Large intestine (tissue), 3 donors: ENCODE data around the gene ROR1. TPM values are rescaled to one million over a fixed set of nuclear protein-coding genes. Genes with fewer than 3 reads are reported as not detected.
"Not testable (repeated sequence)": the region's sequence is repeated elsewhere in the genome, so short reads cannot be mapped to it uniquely, and the experiment has no call there.

Experiments
- DNase-seq, 2 donors: peaks; one replicate each; pipeline versions ENCODE4 v3.0.0 to v3.0.0-alpha.2; 2013
- H3K27ac ChIP-seq: one replicate; pipeline ENCODE4 v1.5.1; 2013; ENCODE audit warnings: low read length
- H3K27me3 ChIP-seq: 2 replicates; pipeline ENCODE4 v1.6.1; 2013; ENCODE audit warnings: low read length; ENCODE audit not compliant: control insufficient read depth, insufficient read depth
- H3K36me3 ChIP-seq: 2 replicates; pipeline ENCODE4 v1.6.1; 2013; ENCODE audit warnings: low read length; ENCODE audit not compliant: control insufficient read depth, insufficient read depth
- H3K4me1 ChIP-seq: one replicate; pipeline ENCODE4 v1.6.1; 2013; ENCODE audit warnings: low read length; ENCODE audit not compliant: control insufficient read depth, insufficient read depth
- H3K4me3 ChIP-seq: one replicate; pipeline ENCODE4 v1.5.1; 2013; ENCODE audit warnings: low read length
- H3K9me3 ChIP-seq: one replicate; pipeline ENCODE4 v1.6.1; 2013; ENCODE audit warnings: mild to moderate bottlenecking, low read depth, low read length, moderate library complexity; ENCODE audit not compliant: control insufficient read depth
- WGBS: methylation state at CpG from one replicate; pipeline ENCODE4 v1.1.5; 2013; ENCODE audit warnings: low lambda C conversion rate; ENCODE audit not compliant: insufficient coverage; 5-methylcytosine and 5-hydroxymethylcytosine counted together
- polyA plus RNA-seq: library from polyadenylated mRNA; unstranded; fragments of 120-200 nt; gene quantifications from one replicate; pipeline ENCODE4 v1.2.1, GENCODE V29; 2013

The ROR1 gene
- polyA plus RNA-seq, 1 donor = 14.4 TPM

DNA sequence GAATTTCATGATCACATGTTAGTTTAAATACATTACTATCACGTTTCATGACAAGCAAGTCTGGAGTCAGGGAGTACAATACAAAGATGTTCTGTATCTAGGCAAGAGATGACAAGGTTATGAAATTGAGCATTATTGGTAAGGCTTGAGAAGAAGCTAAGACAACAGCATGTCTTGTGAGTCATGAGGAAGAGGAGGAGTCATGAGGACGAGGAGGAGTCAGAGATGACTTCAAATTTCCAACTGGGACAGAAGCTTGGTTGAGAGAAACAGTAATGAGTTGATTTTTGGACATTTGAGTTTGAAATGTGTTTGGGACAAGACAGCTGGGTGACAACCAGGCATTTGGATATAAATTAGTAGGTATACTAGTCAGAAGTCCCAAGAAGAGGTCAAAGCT lies 425.3 kb downstream of the ROR1 start:
- Histone ChIP-seq H3K9me3 (no peaks in the 10 kb centered on the region), H3K4me3 (no peak overlapping the region), H3K4me1 (no peaks in the 10 kb centered on the region), H3K36me3 (no peaks in the 10 kb centered on the region), H3K27ac (no peak overlapping the region), H3K27me3 (peaks cover 3% of the 10 kb centered on the region)
- no peak for DNase-seq
- no CpG with 5 or more reads among the region's 2 CpGs for WGBS

GRCh38 chr1:64200064-64200463 lies 426.2 kb downstream of the ROR1 start:
- no peak overlapping the region for H3K4me3 ChIP-seq
- no peak overlapping the region for H3K27ac ChIP-seq
- no CpG with 5 or more reads among the region's 1 CpG for WGBS
- DNase-seq = no peak
- no peaks in the 10 kb centered on the region for H3K4me1 ChIP-seq
- H3K9me3 ChIP-seq = no peaks in the 10 kb centered on the region
- peaks cover 5% of the 10 kb centered on the region for H3K27me3 ChIP-seq
- H3K36me3 ChIP-seq = no peaks in the 10 kb centered on the region

DNA sequence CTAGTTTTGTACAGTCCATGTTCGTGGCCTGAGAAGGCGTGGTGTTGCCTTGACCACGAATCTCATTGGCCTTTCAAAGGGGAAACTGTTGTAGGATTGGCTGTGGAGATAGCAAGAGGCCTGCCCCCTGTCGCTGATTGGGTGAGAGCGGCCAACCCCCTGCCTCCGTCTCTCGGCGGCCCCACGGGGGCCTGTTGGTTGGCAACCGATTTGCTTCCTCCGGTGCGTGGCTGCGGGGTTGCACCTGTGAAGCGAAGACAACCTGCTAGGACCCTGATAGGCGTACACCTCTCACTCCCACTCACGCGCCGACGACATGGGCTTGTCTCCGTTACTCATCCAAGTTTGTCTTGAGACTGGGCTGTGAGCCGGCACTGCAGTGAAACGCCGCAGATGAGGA lies 429.6 kb downstream of the ROR1 start, which contains the start of gene UBE2U:
Gene UBE2U, plus strand, starts transcription at position 204 of the 400 bp plus-strand sequence. CDS start 428 bp downstream, outside the sequence.
- DNase-seq = no peak
- WGBS = no CpG with 5 or more reads among the region's 23 CpGs
- Histone ChIP-seq H3K4me1 (no peaks in the 10 kb centered on the region), H3K27ac (no peak within 1 kb of the TSS), H3K4me3 (no peak within 1 kb of the TSS), H3K9me3 (no peaks in the 10 kb centered on the region), H3K36me3 (no peaks in the 10 kb centered on the region), H3K27me3 (peaks cover 5% of the 10 kb centered on the region)

DNA sequence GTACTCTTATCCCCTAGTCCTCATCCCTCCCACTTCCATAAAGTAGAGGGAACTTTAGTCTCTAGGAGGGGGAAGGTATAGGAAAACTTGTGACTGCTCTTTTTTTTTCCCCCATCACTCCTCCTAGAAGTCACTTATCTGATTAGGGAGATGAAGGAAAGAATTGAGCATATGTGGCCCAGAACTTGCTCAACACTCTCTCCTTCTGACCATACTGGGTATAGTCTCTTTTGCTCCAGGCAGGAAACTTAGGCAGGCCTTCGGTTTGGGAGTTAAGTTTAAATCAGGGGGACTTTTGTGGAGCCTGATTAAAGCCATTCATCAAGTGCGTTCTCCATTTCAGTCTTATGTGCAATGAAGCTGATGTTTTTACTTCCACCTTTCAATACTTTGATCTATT lies 435.4 kb downstream of the ROR1 start:
- DNase-seq = no peak
- no peaks in the 10 kb centered on the region for H3K36me3 ChIP-seq
- H3K27me3 ChIP-seq = peaks cover 3% of the 10 kb centered on the region
- H3K9me3 ChIP-seq = no peaks in the 10 kb centered on the region
- WGBS = 100% methylated on average over 1 of the region's 2 CpGs
- no peak overlapping the region for H3K27ac ChIP-seq
- no peaks in the 10 kb centered on the region for H3K4me1 ChIP-seq
- H3K4me3 ChIP-seq = no peak overlapping the region

- no peaks in the 10 kb centered on the region for H3K9me3 ChIP-seq
- H3K4me3 ChIP-seq = no peak overlapping the region
- H3K27me3 ChIP-seq = no peaks in the 10 kb centered on the region
- H3K4me1 ChIP-seq = no peaks in the 10 kb centered on the region
- DNase-seq = no peak
- no peak overlapping the region for H3K27ac ChIP-seq
- H3K36me3 ChIP-seq = no peaks in the 10 kb centered on the region
Measured at GRCh38 chr1:64212031-64212430, 438.2 kb downstream of the ROR1 start.

DNA sequence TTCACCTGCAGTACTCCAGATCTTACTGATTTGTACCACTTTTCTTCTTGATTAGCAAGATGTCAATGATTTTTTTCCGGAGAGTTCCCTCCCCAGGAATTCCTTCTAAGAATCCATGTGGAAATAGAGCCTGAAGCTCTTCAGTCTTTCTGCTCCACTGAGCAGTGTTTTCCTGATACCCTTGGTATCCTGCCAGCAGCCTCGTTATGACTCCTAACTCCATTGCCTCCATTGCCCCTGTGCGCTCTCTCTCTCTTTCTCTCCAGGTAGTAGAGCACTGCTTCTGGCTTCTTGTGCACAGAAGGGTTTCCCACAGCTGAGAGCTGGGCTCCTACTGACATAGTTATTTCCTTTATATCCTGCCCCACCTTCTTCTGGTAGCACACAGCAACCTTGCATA lies 441.8 kb downstream of the ROR1 start:
- H3K36me3 ChIP-seq = no peaks in the 10 kb centered on the region
- WGBS = no CpG with 5 or more reads among the region's 3 CpGs
- no peaks in the 10 kb centered on the region for H3K4me1 ChIP-seq
- no peaks in the 10 kb centered on the region for H3K9me3 ChIP-seq
- H3K27ac ChIP-seq = no peak overlapping the region
- no peak overlapping the region for H3K4me3 ChIP-seq
- no peak for DNase-seq
- H3K27me3 ChIP-seq = no peaks in the 10 kb centered on the region

- 86% methylated on average over 2 of the region's 5 CpGs for WGBS
- Histone ChIP-seq H3K27ac (no peak overlapping the region), H3K4me1 (no peaks in the 10 kb centered on the region), H3K36me3 (no peaks in the 10 kb centered on the region), H3K4me3 (no peak overlapping the region), H3K9me3 (no peaks in the 10 kb centered on the region), H3K27me3 (no peaks in the 10 kb centered on the region)
- DNase-seq = no peak
Measured at GRCh38 chr1:64220241-64220640, 446.4 kb downstream of the ROR1 start.

GRCh38 chr1:64223329-64224151 lies 449.7 kb downstream of the ROR1 start:
- WGBS = 86% methylated on average over 6 of the region's 7 CpGs
- no peaks in the 10 kb centered on the region for H3K9me3 ChIP-seq
- no peak overlapping the region for H3K4me3 ChIP-seq
- H3K4me1 ChIP-seq = no peaks in the 10 kb centered on the region
- H3K27me3 ChIP-seq = no peaks in the 10 kb centered on the region
- DNase-seq = no peak
- no peaks in the 10 kb centered on the region for H3K36me3 ChIP-seq
- H3K27ac ChIP-seq = no peak overlapping the region

- H3K4me1 ChIP-seq, H3K9me3 ChIP-seq, H3K36me3 ChIP-seq, H3K27ac ChIP-seq, H3K4me3 ChIP-seq, DNase-seq, H3K27me3 ChIP-seq: not testable (repeated sequence)
- WGBS = no CpG with 5 or more reads among the region's 7 CpGs
Measured at GRCh38 chr1:64224236-64224635, 450.4 kb downstream of the ROR1 start.

DNA sequence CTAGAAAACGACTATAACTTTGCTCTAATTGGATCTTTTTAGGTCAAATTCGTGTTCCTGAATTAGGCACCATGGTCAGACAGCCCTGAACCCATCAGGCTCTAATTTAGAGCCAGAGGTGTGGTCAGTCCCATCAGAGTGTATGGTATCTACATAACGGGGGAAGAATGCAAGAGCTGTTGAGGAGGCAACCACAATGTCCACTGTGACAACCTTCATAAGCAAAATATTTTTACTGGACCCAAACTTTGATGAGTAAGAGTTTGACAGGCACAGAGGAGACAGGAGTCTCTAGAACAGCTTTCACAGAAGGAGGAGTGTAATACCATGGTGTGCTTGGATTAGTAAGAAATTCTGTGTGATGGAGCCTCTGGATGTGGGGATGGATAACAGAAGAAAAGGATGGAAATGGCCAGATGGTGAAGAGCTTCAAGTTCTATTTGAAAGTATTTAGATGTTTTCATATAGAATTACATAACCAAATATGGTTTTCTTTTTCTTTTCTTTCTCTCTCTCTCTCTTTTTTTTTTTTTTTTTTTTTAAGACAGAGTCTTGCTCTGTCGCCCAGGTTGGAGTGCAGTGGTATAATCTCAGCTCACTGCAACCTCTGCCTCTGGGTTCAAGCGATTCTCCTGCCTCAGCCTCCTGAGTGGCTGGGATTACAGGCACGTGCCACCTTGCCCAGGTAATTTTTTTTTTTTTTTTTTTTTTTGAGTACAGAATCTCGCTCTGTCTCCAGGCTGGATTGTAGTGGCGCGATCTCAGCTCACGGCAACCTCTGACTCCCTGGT lies 454.5 kb downstream of the ROR1 start:
- Histone ChIP-seq H3K4me3 (no peak overlapping the region), H3K27me3 (no peaks in the 10 kb centered on the region), H3K36me3 (no peaks in the 10 kb centered on the region), H3K9me3 (no peaks in the 10 kb centered on the region), H3K27ac (no peak overlapping the region), H3K4me1 (no peaks in the 10 kb centered on the region)
- 100% methylated on average over 1 of the region's 10 CpGs for WGBS
- no peak for DNase-seq
